HL-60 (cell line): ENCODE data around the gene LMTK2.

ENCODE experiments used
- CTCF ChIP-seq: IDR thresholded peaks from one replicate; pipeline ENCODE4 v1.5.1; 2011; ENCODE audit warnings: low read length, control low read depth, inconsistent platforms; ENCODE audit not compliant: insufficient read depth
- TF ChIP-seq, protein P1 (sequence below): IDR thresholded peaks from 2 replicates; pipeline ENCODE4 v1.6.1; 2012; ENCODE audit warnings: low read depth; ENCODE audit not compliant: insufficient replicate concordance

DNA sequence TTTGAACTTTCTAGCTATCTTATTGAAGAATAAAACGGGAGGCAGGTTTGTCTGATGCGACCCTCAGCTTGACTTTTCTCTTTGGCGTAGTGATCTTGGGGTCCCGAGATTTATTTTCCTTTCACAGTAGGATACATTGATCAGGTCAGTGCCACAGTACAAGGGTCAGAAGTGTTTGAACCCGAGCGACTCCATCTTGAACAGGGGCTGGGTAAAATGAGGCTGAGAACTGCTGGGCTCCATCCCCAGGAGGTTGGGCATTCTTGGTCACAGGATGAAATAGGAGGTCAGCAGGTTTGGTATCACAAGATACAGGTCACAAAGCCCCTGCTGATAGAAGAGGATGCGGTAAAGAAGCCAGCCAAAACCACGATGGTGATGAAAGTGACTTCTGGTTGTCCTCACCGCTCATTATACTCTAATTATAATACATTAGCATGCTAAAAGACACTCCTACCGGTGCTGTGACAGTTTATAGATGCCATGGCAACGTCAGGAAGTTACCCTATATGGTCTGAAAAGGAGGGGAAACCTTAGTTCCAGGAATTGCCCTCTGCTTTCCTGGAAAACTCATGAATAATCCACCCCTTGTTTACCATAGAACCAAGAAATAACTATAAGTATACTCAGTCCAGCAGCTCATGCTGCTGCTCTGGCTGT is 148.4 kb downstream of the LMTK2 start:
- TF ChIP-seq CTCF, result no peak
- TF ChIP-seq, protein P1, sequence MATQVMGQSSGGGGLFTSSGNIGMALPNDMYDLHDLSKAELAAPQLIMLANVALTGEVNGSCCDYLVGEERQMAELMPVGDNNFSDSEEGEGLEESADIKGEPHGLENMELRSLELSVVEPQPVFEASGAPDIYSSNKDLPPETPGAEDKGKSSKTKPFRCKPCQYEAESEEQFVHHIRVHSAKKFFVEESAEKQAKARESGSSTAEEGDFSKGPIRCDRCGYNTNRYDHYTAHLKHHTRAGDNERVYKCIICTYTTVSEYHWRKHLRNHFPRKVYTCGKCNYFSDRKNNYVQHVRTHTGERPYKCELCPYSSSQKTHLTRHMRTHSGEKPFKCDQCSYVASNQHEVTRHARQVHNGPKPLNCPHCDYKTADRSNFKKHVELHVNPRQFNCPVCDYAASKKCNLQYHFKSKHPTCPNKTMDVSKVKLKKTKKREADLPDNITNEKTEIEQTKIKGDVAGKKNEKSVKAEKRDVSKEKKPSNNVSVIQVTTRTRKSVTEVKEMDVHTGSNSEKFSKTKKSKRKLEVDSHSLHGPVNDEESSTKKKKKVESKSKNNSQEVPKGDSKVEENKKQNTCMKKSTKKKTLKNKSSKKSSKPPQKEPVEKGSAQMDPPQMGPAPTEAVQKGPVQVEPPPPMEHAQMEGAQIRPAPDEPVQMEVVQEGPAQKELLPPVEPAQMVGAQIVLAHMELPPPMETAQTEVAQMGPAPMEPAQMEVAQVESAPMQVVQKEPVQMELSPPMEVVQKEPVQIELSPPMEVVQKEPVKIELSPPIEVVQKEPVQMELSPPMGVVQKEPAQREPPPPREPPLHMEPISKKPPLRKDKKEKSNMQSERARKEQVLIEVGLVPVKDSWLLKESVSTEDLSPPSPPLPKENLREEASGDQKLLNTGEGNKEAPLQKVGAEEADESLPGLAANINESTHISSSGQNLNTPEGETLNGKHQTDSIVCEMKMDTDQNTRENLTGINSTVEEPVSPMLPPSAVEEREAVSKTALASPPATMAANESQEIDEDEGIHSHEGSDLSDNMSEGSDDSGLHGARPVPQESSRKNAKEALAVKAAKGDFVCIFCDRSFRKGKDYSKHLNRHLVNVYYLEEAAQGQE, result no peak
